ENCODE data around the gene PTPRT. TPM values are rescaled to one million over a fixed set of nuclear protein-coding genes. Genes with fewer than 3 reads are reported as not detected.

The PTPRT gene
- polyA plus RNA-seq, 1 of the 3 experiments (the other 2 are of a cell fraction): not detected

DNA sequence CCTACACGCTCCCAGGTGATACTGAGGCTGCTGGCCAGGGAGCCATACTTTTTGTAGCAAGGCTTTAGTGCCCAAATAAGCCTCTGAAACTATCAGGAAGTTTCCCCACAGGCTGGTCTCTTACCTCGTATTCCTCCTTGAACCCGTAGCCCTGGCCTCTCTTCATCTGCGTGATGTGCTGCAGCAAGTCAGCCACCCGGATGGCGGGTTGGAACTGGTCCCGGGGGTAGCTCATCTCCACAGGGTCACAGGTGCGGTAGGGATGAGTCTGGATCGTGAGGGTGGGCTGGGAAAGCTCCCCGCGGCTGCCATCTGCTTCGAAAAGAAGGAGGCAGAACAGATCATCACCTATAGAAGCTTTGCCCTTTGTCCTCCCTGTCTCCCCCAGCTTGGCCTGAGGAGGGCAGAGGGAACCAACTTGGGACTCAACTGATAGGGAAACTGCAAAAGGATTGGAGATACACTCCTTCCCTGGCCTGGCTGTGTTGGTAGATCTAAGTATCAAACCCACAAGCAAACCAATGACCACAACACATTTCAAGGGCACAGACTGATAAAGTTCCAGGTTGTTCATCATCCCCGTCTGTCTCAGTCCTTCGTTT lies 1028.4 kb downstream of the PTPRT start:
- Histone ChIP-seq H3K27me3 (ENCODE audit: insufficient read depth) (no peaks in the 10 kb centered on the region), H3K9ac (no peak overlapping the region), H3K36me3 (replicated peaks in 1 of 2; ENCODE audit: control insufficient read depth in 1 of 2, insufficient read depth in 2 of 2, low read length in 1 of 2) (no peaks in the 10 kb centered on the region), H3K9me3 (no peaks in the 10 kb centered on the region), H3K4me3 (ENCODE audit: low read depth in 2 of 2, low read length in 1 of 2) (no peak overlapping the region), H3K4me1 (ENCODE audit: control insufficient read depth in 1 of 2, insufficient read depth in 2 of 2, low read depth in 1 of 2, low read length in 1 of 2) (peaks cover 0 to 4% of the 10 kb centered on the region in 2 experiments; a peak in 2 of 4 replicates), H3K27ac (ENCODE audit: low read depth in 2 of 2, low read length in 1 of 2) (no peak overlapping the region), H2AFZ (ENCODE audit: low read depth) (no peak overlapping the region), H4K20me1 (ENCODE audit: insufficient read depth) (no peaks in the 10 kb centered on the region), H3K9me2 (no peaks in the 10 kb centered on the region), H3K79me2 (ENCODE audit: insufficient read depth) (no peaks in the 10 kb centered on the region), H3K4me2 (no peak overlapping the region), H3F3A (replicated peaks; ENCODE audit: insufficient read depth) (no peaks in the 10 kb centered on the region)
- POLR2A ChIA-PET: no interaction called here
- 42% methylated on average over 14 of the region's 14 CpGs for WGBS (ENCODE audit: low lambda C conversion rate)
- CTCF ChIA-PET: interaction anchor here (1.2 kb wide), 1 partner anchor 423 kb away, joined by 4 read pairs; no protein-coding TSS in a partner anchor
- no peak for DNase-seq
- peak; percentile 8; the same call in 1 of the 2 replicates for TF ChIP-seq RAD21 (IDR thresholded peaks at IDR 0.05; ENCODE audit: low read length)
- TF ChIP-seq, protein P1, sequence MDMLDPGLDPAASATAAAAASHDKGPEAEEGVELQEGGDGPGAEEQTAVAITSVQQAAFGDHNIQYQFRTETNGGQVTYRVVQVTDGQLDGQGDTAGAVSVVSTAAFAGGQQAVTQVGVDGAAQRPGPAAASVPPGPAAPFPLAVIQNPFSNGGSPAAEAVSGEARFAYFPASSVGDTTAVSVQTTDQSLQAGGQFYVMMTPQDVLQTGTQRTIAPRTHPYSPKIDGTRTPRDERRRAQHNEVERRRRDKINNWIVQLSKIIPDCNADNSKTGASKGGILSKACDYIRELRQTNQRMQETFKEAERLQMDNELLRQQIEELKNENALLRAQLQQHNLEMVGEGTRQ (IDR thresholded peaks at IDR 0.05; ENCODE audit: borderline replicate concordance, low read depth, low read length): no peak

DNA sequence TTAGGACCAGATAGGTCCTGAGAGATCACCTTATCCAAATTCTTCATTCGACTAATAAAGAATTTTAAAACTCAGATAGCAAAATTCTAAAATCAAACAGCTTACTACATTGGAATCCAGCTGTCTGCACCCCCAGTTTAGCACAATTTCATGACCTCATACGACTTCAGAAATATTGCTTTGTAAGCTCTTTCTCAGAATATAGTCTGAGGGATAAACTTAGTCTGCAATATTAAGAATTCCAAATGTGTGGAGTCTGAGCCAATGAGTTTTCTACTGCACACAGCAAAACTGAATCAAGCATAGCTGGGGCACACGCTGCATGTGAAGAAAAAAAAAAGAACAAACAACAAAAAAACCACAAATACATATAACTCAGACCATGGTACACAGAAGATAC lies 1029.9 kb downstream of the PTPRT start:
- WGBS (ENCODE audit: low lambda C conversion rate): 11% methylated on average over 3 of the region's 3 CpGs
- no peak overlapping the region for H2AFZ ChIP-seq (ENCODE audit: low read depth)
- TF ChIP-seq GATA2 (CRISPR knock-in tag; IDR thresholded peaks at IDR 0.05): no peak
- TF ChIP-seq, protein P2, sequence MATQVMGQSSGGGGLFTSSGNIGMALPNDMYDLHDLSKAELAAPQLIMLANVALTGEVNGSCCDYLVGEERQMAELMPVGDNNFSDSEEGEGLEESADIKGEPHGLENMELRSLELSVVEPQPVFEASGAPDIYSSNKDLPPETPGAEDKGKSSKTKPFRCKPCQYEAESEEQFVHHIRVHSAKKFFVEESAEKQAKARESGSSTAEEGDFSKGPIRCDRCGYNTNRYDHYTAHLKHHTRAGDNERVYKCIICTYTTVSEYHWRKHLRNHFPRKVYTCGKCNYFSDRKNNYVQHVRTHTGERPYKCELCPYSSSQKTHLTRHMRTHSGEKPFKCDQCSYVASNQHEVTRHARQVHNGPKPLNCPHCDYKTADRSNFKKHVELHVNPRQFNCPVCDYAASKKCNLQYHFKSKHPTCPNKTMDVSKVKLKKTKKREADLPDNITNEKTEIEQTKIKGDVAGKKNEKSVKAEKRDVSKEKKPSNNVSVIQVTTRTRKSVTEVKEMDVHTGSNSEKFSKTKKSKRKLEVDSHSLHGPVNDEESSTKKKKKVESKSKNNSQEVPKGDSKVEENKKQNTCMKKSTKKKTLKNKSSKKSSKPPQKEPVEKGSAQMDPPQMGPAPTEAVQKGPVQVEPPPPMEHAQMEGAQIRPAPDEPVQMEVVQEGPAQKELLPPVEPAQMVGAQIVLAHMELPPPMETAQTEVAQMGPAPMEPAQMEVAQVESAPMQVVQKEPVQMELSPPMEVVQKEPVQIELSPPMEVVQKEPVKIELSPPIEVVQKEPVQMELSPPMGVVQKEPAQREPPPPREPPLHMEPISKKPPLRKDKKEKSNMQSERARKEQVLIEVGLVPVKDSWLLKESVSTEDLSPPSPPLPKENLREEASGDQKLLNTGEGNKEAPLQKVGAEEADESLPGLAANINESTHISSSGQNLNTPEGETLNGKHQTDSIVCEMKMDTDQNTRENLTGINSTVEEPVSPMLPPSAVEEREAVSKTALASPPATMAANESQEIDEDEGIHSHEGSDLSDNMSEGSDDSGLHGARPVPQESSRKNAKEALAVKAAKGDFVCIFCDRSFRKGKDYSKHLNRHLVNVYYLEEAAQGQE (IDR thresholded peaks at IDR 0.05; ENCODE audit: low read depth, low read length): no peak
- no peak for TF ChIP-seq RCOR1 (IDR thresholded peaks at IDR 0.05; ENCODE audit: low read length)
- TF ChIP-seq, protein P1 (IDR thresholded peaks at IDR 0.05; ENCODE audit: borderline replicate concordance, low read depth, low read length): no peak
- TF ChIP-seq SMC3 (IDR thresholded peaks at IDR 0.05; ENCODE audit: low read depth, low read length): no peak
- no peak for TF ChIP-seq POLR2AphosphoS5 (IDR thresholded peaks at IDR 0.05; ENCODE audit: low read depth, low read length)
- no peak for TF ChIP-seq NRF1 (IDR thresholded peaks at IDR 0.05; ENCODE audit: low read depth, low read length)
- TF ChIP-seq SIN3A (IDR thresholded peaks at IDR 0.05; ENCODE audit: borderline replicate concordance, low read depth, low read length): no peak
- no peak for TF ChIP-seq RXRA (IDR thresholded peaks at IDR 0.05; ENCODE audit: borderline replicate concordance, low read depth)
- TF ChIP-seq JUND (IDR thresholded peaks at IDR 0.05): no peak
- TF ChIP-seq, protein P3, sequence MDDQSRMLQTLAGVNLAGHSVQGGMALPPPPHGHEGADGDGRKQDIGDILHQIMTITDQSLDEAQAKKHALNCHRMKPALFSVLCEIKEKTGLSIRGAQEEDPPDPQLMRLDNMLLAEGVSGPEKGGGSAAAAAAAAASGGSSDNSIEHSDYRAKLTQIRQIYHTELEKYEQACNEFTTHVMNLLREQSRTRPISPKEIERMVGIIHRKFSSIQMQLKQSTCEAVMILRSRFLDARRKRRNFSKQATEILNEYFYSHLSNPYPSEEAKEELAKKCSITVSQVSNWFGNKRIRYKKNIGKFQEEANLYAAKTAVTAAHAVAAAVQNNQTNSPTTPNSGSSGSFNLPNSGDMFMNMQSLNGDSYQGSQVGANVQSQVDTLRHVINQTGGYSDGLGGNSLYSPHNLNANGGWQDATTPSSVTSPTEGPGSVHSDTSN (IDR thresholded peaks at IDR 0.05): no peak
- TF ChIP-seq, protein P4, sequence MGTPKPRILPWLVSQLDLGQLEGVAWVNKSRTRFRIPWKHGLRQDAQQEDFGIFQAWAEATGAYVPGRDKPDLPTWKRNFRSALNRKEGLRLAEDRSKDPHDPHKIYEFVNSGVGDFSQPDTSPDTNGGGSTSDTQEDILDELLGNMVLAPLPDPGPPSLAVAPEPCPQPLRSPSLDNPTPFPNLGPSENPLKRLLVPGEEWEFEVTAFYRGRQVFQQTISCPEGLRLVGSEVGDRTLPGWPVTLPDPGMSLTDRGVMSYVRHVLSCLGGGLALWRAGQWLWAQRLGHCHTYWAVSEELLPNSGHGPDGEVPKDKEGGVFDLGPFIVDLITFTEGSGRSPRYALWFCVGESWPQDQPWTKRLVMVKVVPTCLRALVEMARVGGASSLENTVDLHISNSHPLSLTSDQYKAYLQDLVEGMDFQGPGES (IDR thresholded peaks at IDR 0.05; ENCODE audit: low read depth, low read length): no peak
- TF ChIP-seq RAD21 (IDR thresholded peaks at IDR 0.05; ENCODE audit: low read length): no peak
- no peak for TF ChIP-seq GABPA (IDR thresholded peaks at IDR 0.05; ENCODE audit: low read depth)
- no peak for TF ChIP-seq FOXM1 (IDR thresholded peaks at IDR 0.05; ENCODE audit: low read depth)
- H3F3A ChIP-seq (replicated peaks; ENCODE audit: insufficient read depth): no peaks in the 10 kb centered on the region
- no peaks in the 10 kb centered on the region for H3K79me2 ChIP-seq (ENCODE audit: insufficient read depth)
- POLR2A ChIA-PET: no interaction called here
- CTCF ChIA-PET: interaction anchor here (0.7 to 1.6 kb wide), 6 partner anchors 10 to 421 kb away, joined by 3 to 6 read pairs (median 4); no protein-coding TSS in a partner anchor
- no peak overlapping the region for H3K4me2 ChIP-seq
- no peaks in the 10 kb centered on the region for H4K20me1 ChIP-seq (ENCODE audit: insufficient read depth)
- no peaks in the 10 kb centered on the region for H3K27me3 ChIP-seq (ENCODE audit: insufficient read depth)
- H3K9ac ChIP-seq: no peak overlapping the region
- no peaks in the 10 kb centered on the region for H3K9me3 ChIP-seq
- no peak for DNase-seq
- no peaks in the 10 kb centered on the region for H3K36me3 ChIP-seq (replicated peaks in 1 of 2; ENCODE audit: control insufficient read depth in 1 of 2, insufficient read depth in 2 of 2, low read length in 1 of 2)
- no peak overlapping the region for H3K27ac ChIP-seq (ENCODE audit: low read depth in 2 of 2, low read length in 1 of 2)
- H3K4me1 ChIP-seq (ENCODE audit: control insufficient read depth in 1 of 2, insufficient read depth in 2 of 2, low read depth in 1 of 2, low read length in 1 of 2): peaks cover 0 to 4% of the 10 kb centered on the region in 2 experiments; a peak in 2 of 4 replicates
- H3K4me3 ChIP-seq (ENCODE audit: low read depth in 2 of 2, low read length in 1 of 2): no peak overlapping the region
- H3K9me2 ChIP-seq: no peaks in the 10 kb centered on the region

Data from SK-N-SH (cell line).